ENCODE results near the gene WRAP73.

WRAP73 gene

GRCh38 chr1:3653286-3653618, 3.3 kb upstream of the WRAP73 start:
- no peak overlapping the region for H3K4me3 ChIP-seq (ENCODE audit: low read depth, low read length)
- TF ChIP-seq, protein P1, sequence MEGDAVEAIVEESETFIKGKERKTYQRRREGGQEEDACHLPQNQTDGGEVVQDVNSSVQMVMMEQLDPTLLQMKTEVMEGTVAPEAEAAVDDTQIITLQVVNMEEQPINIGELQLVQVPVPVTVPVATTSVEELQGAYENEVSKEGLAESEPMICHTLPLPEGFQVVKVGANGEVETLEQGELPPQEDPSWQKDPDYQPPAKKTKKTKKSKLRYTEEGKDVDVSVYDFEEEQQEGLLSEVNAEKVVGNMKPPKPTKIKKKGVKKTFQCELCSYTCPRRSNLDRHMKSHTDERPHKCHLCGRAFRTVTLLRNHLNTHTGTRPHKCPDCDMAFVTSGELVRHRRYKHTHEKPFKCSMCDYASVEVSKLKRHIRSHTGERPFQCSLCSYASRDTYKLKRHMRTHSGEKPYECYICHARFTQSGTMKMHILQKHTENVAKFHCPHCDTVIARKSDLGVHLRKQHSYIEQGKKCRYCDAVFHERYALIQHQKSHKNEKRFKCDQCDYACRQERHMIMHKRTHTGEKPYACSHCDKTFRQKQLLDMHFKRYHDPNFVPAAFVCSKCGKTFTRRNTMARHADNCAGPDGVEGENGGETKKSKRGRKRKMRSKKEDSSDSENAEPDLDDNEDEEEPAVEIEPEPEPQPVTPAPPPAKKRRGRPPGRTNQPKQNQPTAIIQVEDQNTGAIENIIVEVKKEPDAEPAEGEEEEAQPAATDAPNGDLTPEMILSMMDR (IDR thresholded peaks at IDR 0.05; ENCODE audit: control insufficient read depth, extremely low read depth, insufficient read depth): no peak

GRCh38 chr1:3652548-3653285, 2.8 kb upstream of the WRAP73 start:
- H3K4me3 ChIP-seq (ENCODE audit: low read depth, low read length): 0 out of 2 replicates have a peak overlapping the region, but pooled peaks have one; percentile 9
- no peak for DNase-seq (ENCODE audit: low read depth)
- TF ChIP-seq, protein P1 (IDR thresholded peaks at IDR 0.05; ENCODE audit: control insufficient read depth, extremely low read depth, insufficient read depth): no peak

More at GRCh38 chr1:3653286-3653618, 3.3 kb upstream of the WRAP73 start:
- DNase-seq (ENCODE audit: low read depth): no peak

GRCh38 chr1:3651930-3652547, 2.1 kb upstream of the WRAP73 start, which contains the start of gene TP73:
TP73 (plus strand) TSS chr1:3652516; CDS start chr1:3682366, 29,850 bp downstream.
- TF ChIP-seq, protein P1 (IDR thresholded peaks at IDR 0.05; ENCODE audit: control insufficient read depth, extremely low read depth, insufficient read depth): no peak
- no peak for DNase-seq (ENCODE audit: low read depth)
- H3K4me3 ChIP-seq (ENCODE audit: low read depth, low read length): 0 out of 2 replicates have a peak within 1 kb of the TSS, but pooled peaks have one; percentile 21

- TF ChIP-seq, protein P1 (IDR thresholded peaks at IDR 0.05; ENCODE audit: control insufficient read depth, extremely low read depth, insufficient read depth): no peak
- no peak for DNase-seq (ENCODE audit: low read depth)
- H3K4me3 ChIP-seq (ENCODE audit: low read depth, low read length): no peak overlapping the region
Observed at GRCh38 chr1:3651026-3651929, 1.4 kb upstream of the WRAP73 start.

DNA sequence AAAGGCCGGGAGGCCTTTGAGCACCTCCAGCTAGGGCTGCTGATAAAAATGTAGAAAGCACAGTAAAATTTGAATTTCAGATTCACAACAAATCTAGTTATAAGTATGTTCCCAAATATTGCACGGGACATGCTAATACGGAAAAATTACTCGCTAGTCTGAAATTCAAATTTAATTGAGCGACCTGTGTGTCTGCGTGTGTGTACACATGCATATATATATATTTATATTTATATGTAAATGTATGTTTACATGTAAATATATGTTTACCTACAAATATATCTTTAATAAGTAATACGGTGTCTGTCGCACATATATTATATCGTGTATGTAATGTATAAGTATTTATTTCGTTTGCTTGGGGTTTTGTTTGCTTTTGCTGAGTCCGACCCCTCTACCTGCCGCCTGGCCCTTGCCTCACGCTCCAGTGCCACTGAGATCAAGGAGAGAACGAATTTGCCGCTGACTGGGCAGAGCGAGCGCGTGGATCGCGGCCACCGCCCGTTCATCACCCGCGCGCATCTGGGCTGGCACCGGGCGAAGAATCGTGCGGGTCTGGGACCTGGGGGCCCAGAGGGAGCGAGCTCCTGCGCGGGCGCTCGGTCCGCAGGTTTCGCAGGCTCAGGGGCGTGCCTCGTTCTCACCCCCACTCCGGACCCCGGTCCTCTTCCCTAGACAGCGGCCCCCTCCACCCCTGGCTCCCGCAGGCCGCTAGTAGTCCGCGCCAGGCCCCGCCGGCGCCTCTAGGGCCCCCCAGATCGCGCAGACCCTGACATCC, 534 bp upstream of the WRAP73 start:
- DNase-seq (ENCODE audit: low read depth): no peak
- TF ChIP-seq, protein P1 (IDR thresholded peaks at IDR 0.05; ENCODE audit: control insufficient read depth, extremely low read depth, insufficient read depth): no peak
- H3K4me3 ChIP-seq (ENCODE audit: low read depth, low read length): peak overlapping the region; percentile 78

GRCh38 chr1:3646596-3646995, 3.3 kb downstream of the WRAP73 start:
- H3K4me3 ChIP-seq (ENCODE audit: low read depth, low read length): no peak overlapping the region
- TF ChIP-seq, protein P1 (IDR thresholded peaks at IDR 0.05; ENCODE audit: control insufficient read depth, extremely low read depth, insufficient read depth): no peak
- no peak for DNase-seq (ENCODE audit: low read depth)

All from LNCaP clone FGC (cell line).